Fibroblast of pulmonary artery (primary cell): ENCODE data around the gene MCF2L.

ENCODE experiments used
- DNase-seq: peaks from one replicate; pipeline ENCODE4 v3.0.0-alpha.2; 2010; ENCODE audit warnings: low read depth
- H3K4me3 ChIP-seq: replicated peaks from 2 replicates; pipeline ENCODE4 v1.5.1; 2011; ENCODE audit warnings: low read depth, mild to moderate bottlenecking, control low read depth, low read length, moderate library complexity
- TF ChIP-seq, protein P1 (sequence below): IDR thresholded peaks from 2 replicates; pipeline ENCODE4 v1.5.1; 2011; ENCODE audit warnings: mild to moderate bottlenecking, control low read depth, low read length, inconsistent platforms; ENCODE audit errors: missing control alignments

The MCF2L gene

DNA sequence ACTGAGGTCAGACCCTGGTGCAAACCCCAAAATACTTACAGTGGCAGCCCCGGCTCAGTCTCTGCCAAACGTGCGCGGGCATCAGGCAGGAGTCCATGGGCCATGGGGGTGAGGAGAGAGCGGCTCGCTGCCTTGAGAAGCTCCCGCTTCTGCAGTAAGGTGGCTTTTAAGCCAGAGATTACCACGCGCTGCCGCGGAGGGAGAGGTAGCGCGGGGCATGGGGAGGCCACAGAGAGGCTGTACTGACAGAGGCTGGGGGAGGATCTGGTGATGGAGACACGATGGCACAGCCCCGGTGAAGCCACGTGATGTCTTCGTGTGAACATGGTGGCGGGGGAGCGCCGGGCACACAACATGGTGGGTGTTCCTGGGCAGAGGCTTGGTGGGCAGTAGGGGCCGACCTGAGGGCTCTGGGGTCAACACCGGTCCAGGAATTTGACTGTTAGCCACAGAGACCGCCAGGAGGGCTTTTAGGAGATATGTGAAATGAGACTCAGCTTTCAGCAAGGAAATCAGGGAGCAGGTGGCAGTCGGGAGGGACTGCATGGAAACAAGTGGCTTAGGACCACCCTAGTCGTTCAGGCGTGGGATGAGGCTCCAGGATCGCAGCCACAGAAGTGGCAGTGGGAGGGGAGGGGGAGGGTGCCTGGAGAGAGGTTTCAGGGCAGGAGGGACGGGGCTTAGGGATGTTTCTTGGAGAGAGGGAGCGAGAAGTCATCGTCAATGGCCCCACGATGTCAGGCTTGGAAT, 24.1 kb downstream of the MCF2L start:
- DNase-seq = no peak
- TF ChIP-seq, protein P1, sequence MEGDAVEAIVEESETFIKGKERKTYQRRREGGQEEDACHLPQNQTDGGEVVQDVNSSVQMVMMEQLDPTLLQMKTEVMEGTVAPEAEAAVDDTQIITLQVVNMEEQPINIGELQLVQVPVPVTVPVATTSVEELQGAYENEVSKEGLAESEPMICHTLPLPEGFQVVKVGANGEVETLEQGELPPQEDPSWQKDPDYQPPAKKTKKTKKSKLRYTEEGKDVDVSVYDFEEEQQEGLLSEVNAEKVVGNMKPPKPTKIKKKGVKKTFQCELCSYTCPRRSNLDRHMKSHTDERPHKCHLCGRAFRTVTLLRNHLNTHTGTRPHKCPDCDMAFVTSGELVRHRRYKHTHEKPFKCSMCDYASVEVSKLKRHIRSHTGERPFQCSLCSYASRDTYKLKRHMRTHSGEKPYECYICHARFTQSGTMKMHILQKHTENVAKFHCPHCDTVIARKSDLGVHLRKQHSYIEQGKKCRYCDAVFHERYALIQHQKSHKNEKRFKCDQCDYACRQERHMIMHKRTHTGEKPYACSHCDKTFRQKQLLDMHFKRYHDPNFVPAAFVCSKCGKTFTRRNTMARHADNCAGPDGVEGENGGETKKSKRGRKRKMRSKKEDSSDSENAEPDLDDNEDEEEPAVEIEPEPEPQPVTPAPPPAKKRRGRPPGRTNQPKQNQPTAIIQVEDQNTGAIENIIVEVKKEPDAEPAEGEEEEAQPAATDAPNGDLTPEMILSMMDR = no peak
- no peak overlapping the region for H3K4me3 ChIP-seq

GRCh38 chr13:112994084-112994780, 25.2 kb downstream of the MCF2L start:
- TF ChIP-seq, protein P1 = no peak
- H3K4me3 ChIP-seq = no peak overlapping the region
- no peak for DNase-seq

DNA sequence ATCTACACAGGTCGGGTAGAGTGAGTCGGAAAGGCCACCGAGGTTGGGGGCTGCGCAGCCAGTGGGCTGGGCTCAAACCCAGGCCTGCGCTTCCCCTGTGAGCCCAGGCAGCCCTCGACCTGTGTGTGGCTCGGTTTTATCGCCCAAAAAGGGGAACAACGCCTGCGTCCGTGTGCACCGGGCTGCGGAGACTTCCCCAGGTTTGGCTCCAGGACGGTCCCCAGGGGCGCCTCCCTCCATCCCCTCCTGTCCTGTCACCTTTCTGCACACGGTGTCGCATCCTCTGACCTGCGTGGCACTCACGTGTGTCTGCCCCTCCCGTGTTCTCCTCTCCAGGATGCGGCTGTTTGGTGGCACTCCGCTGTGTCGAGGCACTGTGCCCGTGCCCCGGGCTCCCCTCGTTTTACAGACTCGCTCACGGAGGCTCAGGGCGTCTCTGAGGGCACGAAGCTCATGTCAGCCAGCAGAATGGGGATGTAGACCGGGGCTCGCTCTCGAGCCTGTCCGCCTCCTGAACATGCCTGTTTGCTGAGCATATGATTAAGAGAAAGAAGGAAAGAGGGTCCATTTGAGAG, 25.9 kb downstream of the MCF2L start:
- TF ChIP-seq, protein P1 = no peak
- DNase-seq = no peak
- no peak overlapping the region for H3K4me3 ChIP-seq

- DNase-seq = no peak
- TF ChIP-seq, protein P1 = no peak
- no peak overlapping the region for H3K4me3 ChIP-seq
Observed at GRCh38 chr13:112995395-112996191, 26.6 kb downstream of the MCF2L start.

GRCh38 chr13:112996671-112997091, 27.7 kb downstream of the MCF2L start:
- DNase-seq = no peak
- no peak overlapping the region for H3K4me3 ChIP-seq
- TF ChIP-seq, protein P1 = no peak

DNA sequence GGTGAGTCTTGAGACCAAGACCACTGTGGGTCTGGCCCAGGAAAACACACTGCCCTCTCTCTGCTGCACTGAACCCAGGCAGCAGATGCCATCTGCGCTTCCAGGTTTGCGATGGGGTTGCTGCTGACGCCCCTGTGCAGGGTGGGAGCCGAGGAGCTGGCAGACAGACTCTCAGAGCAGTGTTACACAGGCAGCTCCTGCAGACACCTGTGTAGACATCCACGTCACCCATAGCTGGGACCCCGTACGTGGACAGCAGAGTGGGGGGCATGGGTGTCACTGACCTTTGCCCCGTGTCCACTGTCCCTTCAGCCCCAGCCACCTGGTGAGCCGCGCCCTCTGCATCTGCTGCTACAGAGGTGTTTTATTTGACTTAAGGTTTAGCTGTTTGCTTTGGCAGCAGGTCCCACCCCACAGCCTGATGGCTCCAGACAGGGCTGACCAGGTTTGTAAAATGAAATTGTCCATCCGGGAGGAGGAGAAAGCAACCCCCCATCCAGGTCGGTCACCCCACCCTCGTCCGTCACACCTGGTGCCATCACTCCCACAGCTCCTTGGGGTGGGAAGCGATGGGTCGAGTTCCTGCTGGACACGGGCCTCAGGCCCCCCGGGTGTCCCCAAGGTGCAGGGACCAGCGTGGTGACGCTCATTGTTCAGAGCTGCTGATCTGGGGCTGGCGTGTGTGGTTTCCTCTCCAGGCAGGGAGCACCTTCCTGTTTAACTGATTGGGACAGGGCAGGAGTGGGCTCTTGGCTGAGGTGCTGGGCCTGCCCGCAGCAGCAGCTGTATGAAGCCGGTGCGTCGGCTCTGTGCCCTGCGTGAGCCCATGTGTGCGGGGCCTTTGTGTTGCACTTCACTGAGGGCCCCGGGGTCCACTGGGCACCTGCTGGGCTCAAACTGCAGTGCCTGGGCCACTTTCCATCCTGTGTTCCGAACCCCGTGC, 28.4 kb downstream of the MCF2L start:
- no peak for DNase-seq
- H3K4me3 ChIP-seq = no peak overlapping the region
- TF ChIP-seq, protein P1 = no peak
